Measurements from ENCODE around the gene SPTB. TPM values are rescaled to one million over a fixed set of nuclear protein-coding genes. Genes with fewer than 3 reads are reported as not detected.

The SPTB gene
- total and polyA plus RNA-seq, 8 donors = 2.2 to 4.7 (median 3.3) TPM

DNA sequence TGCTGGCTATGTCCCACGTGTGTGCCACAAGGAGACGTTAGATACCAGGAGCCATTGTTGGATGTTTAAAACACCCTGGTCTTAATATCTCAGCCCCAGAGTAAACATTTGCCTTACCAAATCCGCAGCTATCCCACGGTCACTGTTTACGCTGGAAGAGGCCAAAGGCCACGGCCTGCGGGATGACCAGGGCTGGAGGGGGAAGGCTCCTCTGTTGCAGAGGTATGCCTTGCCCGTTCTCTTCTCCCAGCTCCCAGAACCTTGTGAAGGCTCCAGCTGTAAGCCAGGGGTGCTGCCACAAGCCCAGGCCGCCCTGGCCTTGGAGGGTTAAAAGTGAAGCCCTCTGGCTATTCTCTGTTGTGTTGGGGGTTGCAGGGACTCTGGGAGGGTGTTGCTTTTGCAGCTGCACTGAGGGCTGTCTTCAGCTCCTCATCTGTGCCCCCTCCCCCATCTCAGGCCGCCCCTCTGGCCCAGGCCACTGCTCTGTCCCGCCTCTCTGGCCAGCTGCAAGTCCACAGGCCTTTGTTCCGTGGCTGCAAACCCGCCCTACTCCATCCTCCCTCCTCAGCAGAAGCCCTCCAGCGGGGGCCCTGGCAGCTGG is 173.0 kb downstream of the SPTB start:
- peak overlapping the region in 1 of 2 donors; percentile 93 for H3K27ac ChIP-seq
- H3K9me3 ChIP-seq = no peaks in the 10 kb centered on the region
- peaks cover 0 to 41% of the 10 kb centered on the region in 2 donors for H3K27me3 ChIP-seq
- no peaks in the 10 kb centered on the region for H3K36me3 ChIP-seq
- TF ChIP-seq CTCF (IDR thresholded peaks at IDR 0.05) = no peak
- H3K4me1 ChIP-seq = peaks cover 26 to 87% of the 10 kb centered on the region in 2 donors
- intact Hi-C loops (cut with DNase I) = no loop called here
- DNase-seq = peak in 1 of 4 donors; percentile 73
- ATAC-seq = no peak
- H3K4me3 ChIP-seq = no peak overlapping the region

GRCh38 chr14:64706119-64706592 is 173.6 kb downstream of the SPTB start:
- peak overlapping the region in 1 of 2 donors; percentile 93 for H3K27ac ChIP-seq
- no peaks in the 10 kb centered on the region for H3K36me3 ChIP-seq
- H3K27me3 ChIP-seq = peaks cover 0 to 45% of the 10 kb centered on the region in 2 donors
- no peak for TF ChIP-seq CTCF (IDR thresholded peaks at IDR 0.05)
- peaks cover 26 to 82% of the 10 kb centered on the region in 2 donors for H3K4me1 ChIP-seq
- no peak for DNase-seq
- H3K4me3 ChIP-seq = peak overlapping the region in 1 of 2 donors; percentile 83
- ATAC-seq = no peak
- intact Hi-C loops (cut with DNase I) = no loop called here
- no peaks in the 10 kb centered on the region for H3K9me3 ChIP-seq

DNA sequence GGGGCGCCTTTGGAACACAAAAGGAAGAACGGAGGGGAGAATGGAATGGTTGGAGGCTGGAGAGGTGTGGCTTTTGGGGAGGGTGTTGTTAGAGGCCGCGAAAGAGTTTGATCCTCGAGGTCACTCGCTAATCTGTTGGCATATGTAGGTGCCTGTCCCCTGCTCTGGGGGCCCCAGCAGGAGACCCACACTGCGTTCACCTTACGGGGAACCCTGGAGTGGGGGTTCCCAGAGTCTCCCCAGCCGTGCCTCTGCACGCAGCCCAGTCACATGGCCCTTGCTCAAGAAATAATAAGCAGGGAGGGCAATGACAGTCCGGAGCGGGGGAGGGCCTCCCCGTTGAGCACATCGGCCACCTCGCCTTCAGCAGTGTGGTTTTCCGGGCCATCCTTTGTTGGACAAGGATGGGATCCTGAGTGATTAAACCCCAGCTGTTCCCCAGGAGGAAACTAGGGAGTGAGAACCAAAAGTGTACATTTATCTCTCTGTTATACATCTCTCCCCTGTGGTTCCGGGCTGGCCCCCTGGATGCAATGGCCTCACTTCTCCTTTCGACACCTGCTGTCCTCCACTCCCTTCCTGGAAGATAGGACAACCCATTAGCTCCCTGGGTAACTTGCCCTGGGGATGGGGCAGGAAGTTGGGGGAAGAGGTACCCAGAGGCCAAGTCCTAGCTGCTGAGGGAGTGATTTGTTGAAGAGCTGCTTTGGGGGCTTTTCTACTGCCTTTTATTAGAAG is 174.2 kb downstream of the SPTB start:
- peak overlapping the region; percentile 69 to 83 for H3K4me3 ChIP-seq
- intact Hi-C loops (cut with DNase I) = no loop called here
- no peaks in the 10 kb centered on the region for H3K9me3 ChIP-seq
- H3K27ac ChIP-seq = peak overlapping the region; percentile 76 to 93
- H3K27me3 ChIP-seq = peaks cover 0 to 47% of the 10 kb centered on the region in 2 donors
- ATAC-seq = peak; percentile 4
- TF ChIP-seq CTCF (IDR thresholded peaks at IDR 0.05) = no peak
- peaks cover 26 to 78% of the 10 kb centered on the region in 2 donors for H3K4me1 ChIP-seq
- peak in 1 of 4 donors; percentile 44 for DNase-seq
- no peaks in the 10 kb centered on the region for H3K36me3 ChIP-seq

- ATAC-seq (peak; percentile 31), DNase-seq (peak in 2 of 4 donors; percentile 48 to 90)
- no peaks in the 10 kb centered on the region for H3K36me3 ChIP-seq
- H3K4me1 ChIP-seq = peaks cover 23 to 71% of the 10 kb centered on the region in 2 donors
- no peak for TF ChIP-seq CTCF (IDR thresholded peaks at IDR 0.05)
- peak overlapping the region; percentile 76 to 93 for H3K27ac ChIP-seq
- H3K27me3 ChIP-seq = peaks cover 0 to 53% of the 10 kb centered on the region in 2 donors
- peak overlapping the region; percentile 69 to 83 for H3K4me3 ChIP-seq
- H3K9me3 ChIP-seq = no peaks in the 10 kb centered on the region
- intact Hi-C loops (cut with DNase I) = no loop called here
These were observed 174.8 kb downstream of the SPTB start for GRCh38 chr14:64704743-64705380.
